ENCODE results near the gene FOXP4. TPM values are rescaled to one million over a fixed set of nuclear protein-coding genes. Genes with fewer than 3 reads are reported as not detected.

FOXP4 gene
- total and polyA plus RNA-seq, 7 donors = 4.1 to 19.5 (median 12.7) TPM

- Histone ChIP-seq H3K9me3 (peaks cover 0 to 5% (median 0%) of the 10 kb centered on the region in 4 donors), H3K36me3 (no peaks in the 10 kb centered on the region), H3K4me3 (no peak overlapping the region), H3K27me3 (no peaks in the 10 kb centered on the region), H3K27ac (no peak overlapping the region), H3K4me1 (peaks cover 0 to 8% (median 7%) of the 10 kb centered on the region in 4 donors)
- TF ChIP-seq POLR2A (IDR thresholded peaks at IDR 0.05) (no peak), EP300 (IDR thresholded peaks at IDR 0.05) (no peak), CTCF (IDR thresholded peaks at IDR 0.05) (no peak), POLR2AphosphoS5 (IDR thresholded peaks at IDR 0.05) (no peak)
- intact Hi-C loops (cut with DNase I) = no loop called here
- no peak for DNase-seq
These were observed 75.2 kb downstream of the FOXP4 start for GRCh38 chr6:41621367-41621766.

- WGBS, 2 donors = 67 to 71% methylated on average over 2 of the region's 2 CpGs
- TF ChIP-seq POLR2AphosphoS5 (IDR thresholded peaks at IDR 0.05) (no peak), CTCF (IDR thresholded peaks at IDR 0.05) (no peak), POLR2A (IDR thresholded peaks at IDR 0.05) (no peak), EP300 (IDR thresholded peaks at IDR 0.05) (no peak)
- DNase-seq = no peak
- Histone ChIP-seq H3K4me1 (peaks cover 0 to 8% (median 7%) of the 10 kb centered on the region in 4 donors), H3K9me3 (peaks cover 0 to 5% (median 0%) of the 10 kb centered on the region in 4 donors), H3K36me3 (no peaks in the 10 kb centered on the region), H3K27me3 (no peaks in the 10 kb centered on the region), H3K4me3 (no peak overlapping the region), H3K27ac (no peak overlapping the region)
- intact Hi-C loops (cut with DNase I) = no loop called here
These were observed 75.6 kb downstream of the FOXP4 start for GRCh38 chr6:41621802-41622201.

GRCh38 chr6:41622206-41622988 is 76.2 kb downstream of the FOXP4 start:
- WGBS, 2 donors = 21 to 57% methylated on average over 3 of the region's 3 CpGs
- no peak for TF ChIP-seq POLR2A (IDR thresholded peaks at IDR 0.05)
- TF ChIP-seq POLR2AphosphoS5 (IDR thresholded peaks at IDR 0.05) = no peak
- intact Hi-C loops (cut with DNase I) = no loop called here
- Histone ChIP-seq H3K36me3 (no peaks in the 10 kb centered on the region), H3K4me3 (no peak overlapping the region), H3K9me3 (peaks cover 0 to 5% (median 0%) of the 10 kb centered on the region in 4 donors), H3K4me1 (peaks cover 0 to 8% (median 7%) of the 10 kb centered on the region in 4 donors), H3K27me3 (no peaks in the 10 kb centered on the region), H3K27ac (no peak overlapping the region)
- no peak for DNase-seq

- no peaks in the 10 kb centered on the region for H3K36me3 ChIP-seq
- no peak overlapping the region for H3K27ac ChIP-seq
- no peak for DNase-seq
- intact Hi-C loops (cut with DNase I) = no loop called here
- H3K9me3 ChIP-seq = peaks cover 0 to 5% (median 0%) of the 10 kb centered on the region in 4 donors
- peaks cover 0 to 5% (median 0%) of the 10 kb centered on the region in 3 donors for H3K27me3 ChIP-seq
- 93 to 94% methylated on average over 6 of the region's 6 CpGs for WGBS, 2 donors
- no peak overlapping the region for H3K4me3 ChIP-seq
- TF ChIP-seq CTCF (IDR thresholded peaks at IDR 0.05) = no peak
- no peak for TF ChIP-seq POLR2A (IDR thresholded peaks at IDR 0.05)
- peaks cover 0 to 8% (median 7%) of the 10 kb centered on the region in 4 donors for H3K4me1 ChIP-seq
These were observed 77.1 kb downstream of the FOXP4 start for GRCh38 chr6:41623330-41623729.

- TF ChIP-seq EP300 (IDR thresholded peaks at IDR 0.05) = no peak
- TF ChIP-seq POLR2A (IDR thresholded peaks at IDR 0.05) = no peak
- TF ChIP-seq CTCF (IDR thresholded peaks at IDR 0.05) = no peak
- TF ChIP-seq POLR2AphosphoS5 (IDR thresholded peaks at IDR 0.05) = no peak
- intact Hi-C loops (cut with DNase I) = no loop called here
- Histone ChIP-seq H3K4me3 (no peak overlapping the region), H3K36me3 (no peaks in the 10 kb centered on the region), H3K27me3 (peaks cover 0 to 7% (median 0%) of the 10 kb centered on the region in 3 donors), H3K4me1 (peaks cover 0 to 8% (median 7%) of the 10 kb centered on the region in 4 donors), H3K27ac (no peak overlapping the region), H3K9me3 (peaks cover 0 to 5% (median 0%) of the 10 kb centered on the region in 4 donors)
- no peak for DNase-seq
- WGBS, 2 donors = 75 to 78% methylated on average over 18 of the region's 18 CpGs
These were observed 78.6 kb downstream of the FOXP4 start for GRCh38 chr6:41624621-41625380.

All from sigmoid colon (tissue), 7 donors.